RKO (cell line): ENCODE measurements around the gene RPL10A.
"Not testable (repeated sequence)": the region's sequence is repeated elsewhere in the genome, so short reads cannot be mapped to it uniquely, and the experiment has no call there.

ENCODE experiments used
- DNase-seq: peaks from one replicate; pipeline ENCODE4 v3.0.0-alpha.2; 2016; ENCODE audit warnings: low spot score

The RPL10A gene

DNA sequence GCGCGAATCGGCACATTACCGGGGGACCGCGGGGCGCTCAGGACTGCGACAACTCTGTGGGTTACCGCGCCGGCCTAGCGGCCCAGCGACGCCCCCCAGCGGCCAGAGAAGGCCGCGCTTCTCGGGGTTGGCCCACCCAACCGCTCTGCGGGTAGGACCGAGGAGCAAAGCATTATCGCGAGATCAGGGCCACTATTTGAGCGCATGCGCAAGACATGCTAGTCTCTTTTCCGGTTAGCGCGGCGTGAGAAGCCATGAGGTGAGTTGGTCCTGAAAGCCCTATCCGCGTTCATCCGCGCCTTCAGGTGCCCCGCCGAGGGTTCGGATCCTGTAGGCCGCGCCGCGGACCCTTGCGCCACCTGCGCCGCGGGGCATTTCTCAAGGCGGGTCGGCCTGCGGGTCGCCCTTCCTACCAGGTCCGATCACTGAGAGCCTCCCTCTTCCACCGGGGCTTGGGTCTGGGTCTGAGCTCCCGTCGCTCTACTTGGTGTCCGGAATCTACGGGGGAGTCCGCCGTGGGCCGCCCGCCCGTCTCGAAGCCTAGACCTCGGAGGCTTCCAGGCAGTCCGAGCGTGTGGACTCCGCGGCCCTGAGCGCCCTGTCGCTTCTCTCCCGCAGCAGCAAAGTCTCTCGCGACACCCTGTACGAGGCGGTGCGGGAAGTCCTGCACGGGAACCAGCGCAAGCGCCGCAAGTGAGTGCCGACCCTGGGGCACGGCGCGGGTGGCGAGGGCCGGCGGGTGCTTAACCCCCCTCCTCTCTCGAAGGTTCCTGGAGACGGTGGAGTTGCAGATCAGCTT lies at the start of gene RPL10A:
TSS of gene RPL10A (plus strand) at position 221 of the 799 bp plus-strand sequence. CDS start at position 255, 34 bp downstream.
- peak; percentile 97 for DNase-seq

DNA sequence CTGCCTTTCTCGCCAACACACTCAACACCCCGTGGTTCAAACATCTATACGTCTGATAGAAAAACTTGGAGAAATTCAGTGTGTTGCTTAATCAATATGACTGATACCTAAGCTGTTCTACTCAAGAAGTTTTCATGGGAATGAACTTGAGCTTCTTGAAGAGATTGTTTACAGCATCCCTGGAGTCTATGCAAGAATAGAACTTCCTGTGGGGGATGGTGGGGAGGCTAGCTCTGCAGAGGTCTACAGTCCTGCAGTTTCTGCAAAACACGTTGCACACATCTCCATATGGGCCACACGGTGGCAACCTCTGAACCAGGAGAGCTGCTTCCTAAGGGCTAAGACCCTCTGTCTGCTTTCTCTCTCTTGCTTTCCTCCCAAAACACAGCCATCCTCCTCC lies 48.8 kb upstream of the RPL10A start:
- DNase-seq = no peak

DNA sequence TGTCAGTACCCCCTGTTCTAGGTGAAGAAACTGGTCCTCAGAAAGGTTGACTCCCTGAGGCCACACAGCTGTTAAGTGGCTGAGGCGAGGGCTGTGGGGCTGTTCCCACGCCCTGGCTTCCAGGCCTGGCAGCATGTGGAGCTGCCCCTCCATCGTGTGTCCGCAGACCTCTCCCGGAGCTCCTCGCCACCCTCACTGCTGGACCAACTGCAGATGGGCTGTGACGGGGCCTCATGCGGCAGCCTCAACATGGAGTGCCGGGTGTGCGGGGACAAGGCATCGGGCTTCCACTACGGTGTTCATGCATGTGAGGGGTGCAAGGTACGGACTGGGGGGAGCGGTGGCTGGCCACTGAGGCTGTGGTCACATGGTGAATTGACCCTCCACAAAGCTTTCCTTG lies 48.2 kb upstream of the RPL10A start:
- DNase-seq = no peak

DNA sequence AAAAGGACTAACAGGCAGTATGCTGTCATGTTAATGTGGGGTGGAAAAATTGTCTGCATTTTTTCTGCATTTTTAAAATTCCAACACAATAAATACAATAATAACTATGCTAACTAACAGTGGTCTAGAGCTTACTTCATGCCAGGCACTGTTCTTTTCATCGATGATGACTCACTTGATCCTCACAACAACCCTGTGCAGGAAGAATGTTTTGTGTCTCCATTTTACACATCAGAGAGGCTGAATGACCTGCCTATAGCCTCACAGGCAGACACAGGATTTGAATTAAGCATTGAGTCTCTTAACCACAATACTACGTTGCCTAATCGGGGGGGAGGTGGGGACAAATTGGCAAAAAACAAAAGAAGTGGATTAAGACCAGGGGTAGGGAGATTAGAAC lies 42.9 kb upstream of the RPL10A start:
- DNase-seq = no peak

DNA sequence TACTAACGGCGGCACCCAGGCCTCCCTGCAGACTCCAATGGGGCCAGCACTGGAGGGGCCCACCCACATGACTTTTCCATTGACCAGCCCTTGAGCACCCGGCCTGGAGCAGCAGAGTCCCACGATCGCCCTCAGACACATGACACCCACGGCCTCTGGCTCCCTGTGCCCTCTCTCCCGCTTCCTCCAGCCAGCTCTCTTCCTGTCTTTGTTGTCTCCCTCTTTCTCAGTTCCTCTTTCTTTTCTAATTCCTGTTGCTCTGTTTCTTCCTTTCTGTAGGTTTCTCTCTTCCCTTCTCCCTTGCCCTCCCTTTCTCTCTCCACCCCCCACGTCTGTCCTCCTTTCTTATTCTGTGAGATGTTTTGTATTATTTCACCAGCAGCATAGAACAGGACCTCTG lies 42.1 kb upstream of the RPL10A start:
- DNase-seq = no peak

DNA sequence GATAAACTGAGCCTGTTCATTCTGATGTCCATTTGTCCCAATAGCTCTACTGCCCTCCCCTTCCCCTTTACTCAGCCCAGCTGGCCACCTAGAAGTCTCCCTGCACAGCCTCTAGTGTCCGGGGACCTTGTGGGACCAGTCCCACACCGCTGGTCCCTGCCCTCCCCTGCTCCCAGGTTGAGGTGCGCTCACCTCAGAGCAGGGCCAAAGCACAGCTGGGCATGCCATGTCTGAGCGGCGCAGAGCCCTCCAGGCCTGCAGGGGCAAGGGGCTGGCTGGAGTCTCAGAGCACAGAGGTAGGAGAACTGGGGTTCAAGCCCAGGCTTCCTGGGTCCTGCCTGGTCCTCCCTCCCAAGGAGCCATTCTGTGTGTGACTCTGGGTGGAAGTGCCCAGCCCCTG lies 40.8 kb upstream of the RPL10A start:
- DNase-seq = no peak

DNA sequence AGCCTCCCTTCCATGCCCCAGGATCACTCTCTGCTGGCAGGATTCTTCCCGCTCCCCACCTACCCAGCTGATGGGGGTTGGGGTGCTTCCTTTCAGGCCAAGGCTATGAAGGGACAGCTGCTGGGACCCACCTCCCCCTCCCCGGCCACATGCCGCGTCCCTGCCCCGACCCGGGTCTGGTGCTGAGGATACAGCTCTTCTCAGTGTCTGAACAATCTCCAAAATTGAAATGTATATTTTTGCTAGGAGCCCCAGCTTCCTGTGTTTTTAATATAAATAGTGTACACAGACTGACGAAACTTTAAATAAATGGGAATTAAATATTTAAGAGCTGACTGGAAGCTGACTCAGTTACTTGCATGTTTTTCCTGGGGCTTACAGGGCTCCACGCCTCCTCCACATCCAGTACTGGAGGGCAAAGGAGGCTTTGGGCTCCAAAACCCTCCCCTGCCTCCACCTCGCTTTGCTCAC lies 40.3 kb upstream of the RPL10A start:
- DNase-seq = no peak

DNA sequence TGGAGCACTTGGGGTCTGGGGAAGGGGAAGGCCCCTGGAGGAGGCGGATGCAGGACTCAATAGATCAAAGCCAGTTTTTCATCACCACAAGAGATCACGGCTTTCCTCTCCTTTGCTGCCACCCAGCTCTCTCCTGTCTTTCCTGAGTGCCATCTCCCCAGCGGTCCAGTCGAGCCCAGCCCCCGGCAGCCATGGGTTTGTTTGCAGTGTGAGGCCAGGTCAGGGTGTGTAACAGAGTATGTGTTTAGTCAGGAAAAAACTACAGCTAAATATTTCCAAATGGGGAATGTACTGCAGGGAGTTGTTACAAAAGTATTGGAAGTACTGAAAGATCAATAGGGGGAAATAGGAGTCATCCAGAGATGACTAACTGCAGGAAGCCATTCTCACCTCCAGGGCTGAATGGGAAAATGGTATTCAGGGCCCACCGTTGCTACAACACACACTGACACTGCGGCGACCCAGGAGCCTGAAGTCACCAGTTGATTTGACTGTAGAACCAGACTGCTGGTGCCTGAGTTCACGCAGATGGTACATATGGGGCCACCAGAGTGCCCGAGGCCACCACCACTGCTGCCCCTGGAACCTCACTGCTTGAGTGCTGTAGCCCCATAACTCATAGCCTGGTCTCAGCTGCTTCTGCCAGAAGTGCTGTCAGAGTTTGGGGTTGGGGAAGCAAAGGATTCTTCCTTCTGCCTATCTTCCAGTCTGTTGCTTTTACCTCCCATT lies 39.6 kb upstream of the RPL10A start:
- no peak for DNase-seq

DNA sequence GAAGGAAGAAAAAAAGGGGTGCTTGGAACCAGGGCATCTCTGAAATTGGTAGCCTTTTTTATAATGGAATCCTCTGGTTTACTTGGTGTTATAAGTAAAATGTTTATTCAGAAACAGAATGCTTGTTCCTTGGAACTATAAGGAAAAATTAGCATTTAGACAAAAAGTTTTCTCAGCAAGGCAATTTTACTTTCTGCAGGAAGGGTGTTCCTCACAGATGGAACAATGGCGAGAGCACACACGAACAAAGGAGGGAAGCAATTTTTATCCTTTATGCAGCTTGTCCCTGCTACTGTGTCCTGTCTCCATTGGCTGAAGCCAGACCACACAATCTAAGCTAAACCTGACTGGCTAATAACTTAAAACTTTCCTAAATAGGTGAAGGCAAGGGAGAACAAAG lies 38.7 kb upstream of the RPL10A start:
- DNase-seq = no peak

DNA sequence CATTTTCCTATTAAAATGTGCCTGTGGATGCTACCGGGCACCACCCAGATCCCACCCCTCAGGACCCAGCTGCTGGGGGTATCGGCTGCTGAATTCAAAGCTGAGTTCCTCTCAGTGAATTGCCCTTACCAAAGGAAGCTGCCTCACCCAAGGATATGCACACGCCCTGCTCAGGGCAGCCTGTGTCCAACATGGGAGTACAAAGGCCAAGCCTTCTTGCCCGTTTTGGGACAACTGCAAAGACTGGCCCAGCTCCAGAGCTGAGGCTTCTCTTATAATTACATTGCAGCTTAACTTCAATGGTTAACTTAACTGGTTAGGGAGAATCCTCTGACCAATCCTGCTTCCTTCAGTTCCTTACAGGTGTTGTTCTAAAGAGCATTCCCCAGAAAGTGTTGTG lies 35.9 kb upstream of the RPL10A start:
- no peak for DNase-seq

DNA sequence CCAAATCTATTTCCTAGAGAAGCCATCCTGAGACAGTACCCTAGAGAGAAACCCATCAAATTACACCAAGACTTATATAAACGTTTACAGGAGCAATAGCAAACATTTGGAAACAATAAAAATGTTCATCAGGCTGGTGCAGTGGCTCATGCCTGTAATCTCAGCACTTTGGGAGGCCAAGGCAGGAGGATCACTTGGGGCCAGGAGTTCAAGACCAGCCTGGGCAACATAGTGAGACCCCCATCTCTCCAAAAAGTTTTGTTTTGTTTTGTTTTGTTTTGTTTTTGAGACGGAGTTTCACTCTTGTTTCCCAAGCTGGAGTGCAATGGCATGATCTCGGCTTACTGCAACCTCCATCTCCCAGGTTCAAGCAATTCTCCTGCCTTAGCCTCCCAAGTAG lies 35.5 kb upstream of the RPL10A start:
- DNase-seq = not testable (repeated sequence)

DNA sequence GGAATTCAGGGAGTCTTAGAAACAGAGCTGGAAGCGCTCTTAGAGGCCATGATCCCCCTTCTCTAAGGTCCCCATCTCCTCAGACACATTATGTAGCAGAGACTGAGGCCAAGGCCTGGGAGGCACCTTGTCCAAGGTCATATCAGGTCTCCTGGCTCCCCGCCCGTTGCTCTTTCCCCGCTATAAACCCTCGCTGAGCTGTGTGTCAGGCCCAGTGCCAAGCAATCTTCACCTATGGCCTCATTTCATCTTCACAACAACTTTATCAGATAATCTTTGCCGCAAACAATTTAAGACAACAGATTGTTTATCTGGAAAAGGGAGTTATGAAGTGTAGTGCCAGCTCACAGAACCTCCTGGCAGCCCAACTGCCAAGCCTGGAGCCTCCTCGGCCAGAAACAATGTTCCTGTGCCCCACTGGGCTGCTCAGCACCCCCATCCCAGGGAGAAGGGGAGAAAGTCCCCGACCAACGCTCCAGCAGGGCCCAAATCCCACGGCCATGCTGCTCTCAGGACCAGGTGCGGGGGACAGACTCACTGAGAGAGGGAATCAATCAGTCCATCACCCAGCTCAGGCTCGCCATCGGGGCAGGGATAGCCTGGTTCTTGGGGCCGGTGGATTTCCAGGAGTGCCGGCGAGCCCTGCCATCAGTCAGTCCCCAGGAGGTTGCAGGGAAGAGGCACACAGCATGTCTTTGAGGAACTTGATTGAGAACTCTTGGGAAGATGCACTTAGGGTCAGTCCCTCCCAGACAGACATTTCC lies 32.9 kb upstream of the RPL10A start:
- no peak for DNase-seq

DNA sequence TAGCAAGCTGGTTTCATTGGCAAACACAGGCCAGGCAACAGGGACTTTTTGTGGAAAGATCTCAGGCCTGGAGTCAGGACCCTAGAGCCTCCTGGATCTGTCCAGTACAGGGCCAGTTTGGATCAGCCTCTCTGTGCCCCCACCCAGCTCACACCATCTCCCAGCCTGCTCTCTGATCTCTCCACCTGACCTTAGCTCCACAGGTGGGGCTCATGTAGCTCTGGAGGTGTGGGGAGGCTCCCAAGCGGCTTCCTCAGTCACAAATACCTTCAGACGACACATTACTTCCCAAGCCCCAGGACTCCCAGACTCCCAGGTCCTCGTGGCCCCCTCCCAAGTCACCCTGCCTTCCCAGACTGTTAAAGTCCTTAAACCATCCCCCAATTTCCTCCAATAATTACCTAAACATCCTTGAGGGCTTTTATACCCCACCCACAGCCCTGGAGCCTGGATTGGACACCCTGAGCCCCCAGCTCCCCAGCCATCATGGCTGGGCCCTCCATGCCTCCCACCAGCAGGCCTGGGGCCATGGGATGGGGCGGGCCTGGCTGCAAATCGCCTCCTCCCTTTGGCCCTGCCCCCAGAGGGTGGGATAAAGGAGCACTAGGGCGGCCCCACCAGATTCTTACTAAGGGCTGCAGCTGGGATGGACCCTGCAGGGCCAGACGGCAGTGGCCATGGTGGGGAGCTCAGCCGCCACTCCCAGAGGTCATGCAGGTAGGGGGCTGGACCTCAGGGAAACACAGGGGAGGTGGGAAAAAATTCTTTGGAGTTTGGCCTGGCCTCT lies 31.9 kb upstream of the RPL10A start:
- DNase-seq = no peak

DNA sequence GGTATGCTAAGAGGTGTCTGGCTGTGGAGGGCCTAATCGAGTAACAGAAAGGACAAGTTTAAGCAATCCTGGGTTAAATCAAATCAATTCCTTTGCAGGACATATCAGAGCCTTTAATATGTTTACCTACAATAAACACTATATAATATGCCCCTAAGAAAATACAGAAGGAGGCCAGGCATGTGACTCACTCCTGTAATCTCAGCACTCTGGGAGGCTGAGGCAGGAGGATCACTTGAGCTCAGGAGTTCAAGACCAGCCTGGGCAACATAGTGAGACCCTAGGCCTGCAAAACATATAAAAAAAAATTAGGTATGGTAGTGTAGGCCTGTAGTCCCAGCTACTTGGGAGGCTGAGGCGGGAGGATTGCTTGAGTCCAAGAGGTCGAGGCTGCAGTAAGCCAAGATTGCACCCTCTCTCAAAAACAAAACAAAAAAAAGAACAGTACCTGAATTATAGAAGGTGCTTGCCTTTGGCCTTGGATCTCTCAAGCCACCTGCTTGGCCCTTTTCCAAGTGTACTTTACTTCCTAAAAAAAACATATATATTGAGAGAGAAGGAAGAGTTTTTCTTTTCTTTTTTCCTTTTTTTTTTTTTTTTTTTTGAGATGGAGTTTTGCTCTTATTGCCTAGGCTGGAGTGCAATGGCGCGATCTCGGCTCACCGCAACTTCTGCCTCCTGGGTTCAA lies 29.7 kb upstream of the RPL10A start:
- not testable (repeated sequence) for DNase-seq

DNA sequence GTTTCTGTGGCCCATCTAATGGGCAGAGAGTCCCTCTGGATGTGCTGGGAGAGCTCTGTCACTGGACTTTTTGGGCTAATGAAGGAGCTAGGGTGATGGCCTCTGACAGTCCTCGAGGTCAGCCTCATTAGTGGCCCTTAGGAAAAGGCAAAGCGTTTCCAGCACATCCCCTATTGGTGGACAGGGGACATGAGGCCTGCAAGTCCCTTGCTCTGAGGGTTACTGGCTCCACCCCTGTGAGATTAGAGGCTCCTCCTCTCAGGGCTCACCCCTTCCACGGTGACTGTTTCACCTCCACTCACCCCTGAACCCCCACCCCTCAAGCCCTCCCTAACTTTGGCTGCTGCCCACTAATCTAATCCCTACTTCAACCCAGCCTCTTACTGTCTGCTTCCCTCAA lies 28.9 kb upstream of the RPL10A start:
- no peak for DNase-seq

DNA sequence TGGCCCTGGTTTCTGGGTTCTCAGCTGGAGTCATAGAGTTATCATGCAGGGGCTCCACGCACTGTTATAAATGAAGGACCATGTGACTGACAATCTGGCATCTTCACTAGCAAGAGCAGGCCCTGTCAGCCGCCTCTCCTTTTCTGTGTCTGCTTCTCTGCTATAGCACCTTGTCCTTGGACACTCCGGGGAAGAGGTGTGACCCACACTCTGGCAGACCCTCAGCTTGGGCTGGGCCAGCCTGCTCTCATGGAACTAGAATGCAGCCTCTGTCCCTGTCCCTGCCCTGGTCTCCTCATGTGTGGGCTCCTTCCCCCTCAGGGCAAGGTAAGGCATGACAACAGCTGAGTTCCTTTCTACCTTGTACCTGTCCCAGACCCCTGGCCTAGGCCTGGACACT lies 27.0 kb upstream of the RPL10A start:
- no peak for DNase-seq

DNA sequence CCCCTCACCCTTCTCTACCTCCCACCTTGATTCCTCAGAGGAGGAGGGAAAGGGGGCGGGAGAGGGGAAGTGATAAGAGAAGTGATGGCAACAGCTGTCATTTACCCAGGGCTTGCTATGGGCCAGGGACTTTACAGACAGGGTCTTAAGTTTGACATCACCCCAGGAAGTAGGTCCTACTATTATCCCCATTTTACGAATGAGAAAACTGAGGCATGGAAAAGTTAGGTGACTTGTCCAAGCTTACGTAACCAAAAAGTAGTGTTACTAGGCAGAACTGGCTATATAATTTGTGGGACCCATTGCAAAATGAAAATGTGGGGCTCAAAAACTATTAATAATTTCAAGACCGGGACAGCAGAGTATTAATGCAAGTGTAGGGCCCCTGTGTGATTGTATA lies 26.6 kb upstream of the RPL10A start:
- DNase-seq = no peak

DNA sequence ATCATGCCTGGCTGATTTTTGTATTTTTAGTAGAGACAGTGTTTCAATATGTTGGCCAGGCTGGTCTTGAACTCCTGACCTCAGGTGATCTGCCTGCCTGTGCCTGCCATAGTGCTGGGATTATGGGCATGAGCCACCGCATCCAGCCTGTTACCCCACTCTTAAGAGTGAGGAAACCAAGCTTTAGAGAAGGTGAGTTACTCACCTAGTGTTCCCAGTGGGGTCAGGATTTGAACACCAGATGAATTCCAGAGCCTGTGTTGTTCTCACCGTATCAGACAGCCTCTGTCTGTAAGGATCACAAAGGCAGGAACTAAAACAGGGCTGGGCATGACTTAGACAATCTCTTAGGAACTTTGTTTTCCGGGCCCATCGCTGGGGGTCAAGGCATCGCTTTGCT lies 25.5 kb upstream of the RPL10A start:
- no peak for DNase-seq

DNA sequence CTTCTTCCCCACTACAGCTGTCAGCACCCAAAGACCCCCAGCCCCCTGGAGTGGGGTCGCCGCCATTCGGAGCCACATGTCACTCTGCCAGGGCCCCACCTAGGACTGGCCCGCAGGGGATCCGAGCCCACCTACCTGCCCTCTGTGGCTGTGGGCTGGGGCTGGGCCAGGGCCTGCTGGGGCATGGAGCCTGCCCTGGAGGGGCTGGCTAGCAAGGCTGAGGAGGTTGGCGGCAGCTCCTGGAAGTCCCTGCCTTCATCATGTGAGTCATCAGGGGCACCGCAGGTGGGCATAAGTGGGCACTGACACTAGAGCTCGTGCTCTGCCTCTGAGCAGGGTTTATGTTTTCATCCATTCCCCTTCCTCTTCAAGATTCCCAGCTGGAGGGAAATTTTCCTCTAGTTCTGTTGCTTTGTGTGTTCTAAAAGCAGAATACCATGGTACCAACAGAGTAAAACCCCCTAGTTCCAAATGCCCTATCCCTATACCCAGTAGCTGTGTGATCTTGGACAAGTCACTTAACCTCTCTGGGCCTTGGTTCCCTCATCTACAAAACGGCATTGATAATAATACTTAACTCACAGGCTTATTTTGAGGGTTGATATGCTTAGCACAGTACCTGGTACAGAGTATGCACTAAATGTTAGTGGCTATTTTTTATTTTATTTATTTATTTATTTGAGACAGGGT lies 24.7 kb upstream of the RPL10A start:
- DNase-seq = no peak

DNA sequence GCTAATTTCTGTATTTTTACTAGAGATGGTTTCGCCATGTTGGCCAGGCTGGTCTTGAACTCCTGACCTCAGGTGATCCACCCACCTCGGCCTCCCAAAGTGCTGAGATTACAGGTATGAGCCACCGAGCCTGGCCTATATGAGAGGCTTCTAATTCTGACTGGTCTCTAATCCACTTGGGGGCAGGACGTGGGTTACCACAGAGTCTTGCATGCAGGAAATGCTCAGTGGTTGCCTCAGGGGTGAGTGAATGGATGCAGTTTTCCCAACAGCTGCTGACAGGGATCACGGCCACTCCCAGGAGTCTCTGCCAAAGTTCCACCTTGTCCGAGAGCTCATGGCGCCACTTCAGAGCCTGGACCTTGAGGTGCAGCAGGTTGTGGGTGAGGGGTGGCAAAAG lies 22.5 kb upstream of the RPL10A start:
- DNase-seq = no peak

DNA sequence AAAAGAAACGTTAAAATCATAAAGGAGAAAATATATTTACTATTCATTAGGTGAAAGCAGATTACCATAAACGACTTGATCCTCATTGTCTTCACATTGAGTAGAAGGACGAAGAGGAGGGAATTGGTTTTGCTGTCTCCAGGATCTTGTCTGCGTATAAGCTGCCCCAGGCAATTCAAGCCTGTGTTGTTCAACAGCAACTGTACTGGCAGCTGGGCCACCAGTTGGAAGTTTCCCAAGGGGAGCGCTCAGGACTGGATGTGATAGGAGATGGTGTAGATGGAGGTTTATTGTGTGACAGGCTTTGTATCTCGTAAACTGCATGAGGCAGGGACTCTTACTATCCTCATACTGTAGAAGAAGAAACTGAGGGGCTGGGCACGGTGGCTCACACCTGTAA lies 20.0 kb upstream of the RPL10A start:
- no peak for DNase-seq
